GM19397 (cell line): ENCODE results near the gene FEM1B.

Experiments used
- ATAC-seq: cut with Tn5 transposase; IDR thresholded peaks from one replicate; pipeline ENCODE4 v1.9.1; 2021; ENCODE audit warnings: mild to moderate bottlenecking, moderate library complexity; ENCODE audit not compliant: unreplicated experiment

Gene FEM1B

GRCh38 chr15:68304589-68305337, 27.2 kb downstream of the FEM1B start:
- no peak for ATAC-seq

GRCh38 chr15:68305420-68305871, 27.9 kb downstream of the FEM1B start:
- ATAC-seq: no peak

GRCh38 chr15:68307131-68307928, 29.8 kb downstream of the FEM1B start:
- ATAC-seq: no peak

- no peak for ATAC-seq
Observed at GRCh38 chr15:68309024-68309423, 31.5 kb downstream of the FEM1B start.

GRCh38 chr15:68310178-68310803, 32.7 kb downstream of the FEM1B start:
- ATAC-seq: no peak

- no peak for ATAC-seq
Observed at GRCh38 chr15:68310804-68311463, 33.4 kb downstream of the FEM1B start.

- no peak for ATAC-seq
Observed at GRCh38 chr15:68311464-68311835, 33.9 kb downstream of the FEM1B start.

- ATAC-seq: no peak
Observed at GRCh38 chr15:68311859-68312557, 34.5 kb downstream of the FEM1B start.

- no peak for ATAC-seq
Observed at GRCh38 chr15:68312701-68313204, 35.2 kb downstream of the FEM1B start.

- no peak for ATAC-seq
Observed at GRCh38 chr15:68313501-68314410, 36.2 kb downstream of the FEM1B start.

- ATAC-seq: no peak
Observed at GRCh38 chr15:68314563-68314962, 37.0 kb downstream of the FEM1B start.

GRCh38 chr15:68315035-68315434, 37.5 kb downstream of the FEM1B start:
- no peak for ATAC-seq

- ATAC-seq: no peak
Observed at GRCh38 chr15:68315495-68316031, 38.0 kb downstream of the FEM1B start.

GRCh38 chr15:68316061-68316804, 38.7 kb downstream of the FEM1B start:
- no peak for ATAC-seq

GRCh38 chr15:68317281-68318007, 39.9 kb downstream of the FEM1B start:
- ATAC-seq: no peak

- no peak for ATAC-seq
Observed at GRCh38 chr15:68318008-68318835, 40.7 kb downstream of the FEM1B start.
